Sigmoid colon (tissue), 7 donors: Measurements from ENCODE around the gene CENPP. TPM values are rescaled to one million over a fixed set of nuclear protein-coding genes. Genes with fewer than 3 reads are reported as not detected.
A peak's percentile ranks its signal among the peaks of the same experiment; 100 is the strongest.

Source experiments
- DNase-seq: peaks from one replicate; pipeline ENCODE4 v3.0.0-alpha.2; 2019
- H3K27ac ChIP-seq, 4 donors: fragments of 200-600 bp; sonication (generic); one replicate each; pipeline ENCODE4 v1.5.1; 2016 to 2019; ENCODE audit warnings: mild to moderate bottlenecking in 1 of 4
- H3K27me3 ChIP-seq, 3 donors: fragments of 200-600 bp; sonication (generic); one replicate each; pipeline ENCODE4 v1.5.1; 2019; ENCODE audit warnings: mild to moderate bottlenecking in 1 of 3
- H3K36me3 ChIP-seq, 4 donors: fragments of 200-600 bp; sonication (generic); one replicate each; pipeline ENCODE4 v1.5.1; 2016 to 2019
- H3K4me1 ChIP-seq, 4 donors: fragments of 200-600 bp; sonication (generic); one replicate each; pipeline ENCODE4 v1.5.1; 2017 to 2019
- H3K4me3 ChIP-seq, 4 donors: fragments of 200-600 bp; sonication (generic); one replicate each; pipeline ENCODE4 v1.5.1; 2017 to 2019; ENCODE audit warnings: mild to moderate bottlenecking in 2 of 4, moderate library complexity in 1 of 4
- H3K9me3 ChIP-seq, 4 donors: fragments of 200-600 bp in 3 of 4; sonication (generic) in 3 of 4; one replicate each; pipeline versions ENCODE4 v1.5.1 to v1.6.1; 2013 to 2019
- EP300 ChIP-seq, 4 donors: sonication (generic); formaldehyde crosslinking; IDR thresholded peaks; one replicate each; pipeline ENCODE4 v1.6.1; 2017; ENCODE audit warnings: antibody characterized with exemption in 4 of 4
- POLR2A ChIP-seq, 2 donors: fragments of 450-650 bp; IDR thresholded peaks; one replicate each; pipeline ENCODE4 v1.6.1; 2016; ENCODE audit warnings: antibody characterized with exemption in 2 of 2, mild to moderate bottlenecking in 2 of 2, moderate library complexity in 2 of 2
- POLR2AphosphoS5 ChIP-seq, 4 donors: sonication (generic); formaldehyde crosslinking; IDR thresholded peaks; one replicate each; pipeline ENCODE4 v1.6.1; 2017; ENCODE audit warnings: antibody characterized with exemption in 4 of 4
- WGBS, 2 donors: extraction: QIAGEN DNeasy Blood & Tissue Kit; methylation state at CpG; one replicate each; pipeline ENCODE4 v1.1.7; 2013; 5-methylcytosine and 5-hydroxymethylcytosine counted together
- intact Hi-C: fragments of 100-400 bp; cut with DNase I; formaldehyde crosslinking; loops from one replicate; pipeline ENCODE4 v1.15.1; 2023
- polyA plus RNA-seq, 3 donors: library from polyadenylated mRNA; stranded (reverse); fragments of 200-250 nt; gene quantifications; one replicate each; pipeline ENCODE4 v1.2.3, GENCODE V29; 2013
- total RNA-seq, 4 donors: library from RNA; depleted of rRNA; stranded (reverse); fragments of >200 nt; gene quantifications; one replicate each; pipeline ENCODE4 v1.1.0, GENCODE V29; 2016
- TF ChIP-seq, protein P1 (sequence below), 4 experiments: fragments of 450-650 bp in 3 of 4; fragments of 200-600 bp in 1 of 4; IDR thresholded peaks; one replicate each; pipeline ENCODE4 v1.5.1; 2016 to 2019; ENCODE audit warnings: antibody characterized with exemption in 4 of 4, mild to moderate bottlenecking in 3 of 4, moderate library complexity in 2 of 4
- donor health status: healthy with polysubstance abuse.
- donor health status: Bipolar disorder and iron deficiency.
- donor health status: healthy.

The CENPP gene
- total and polyA plus RNA-seq, 7 donors, result 0.60 to 11.9 (median 2.4) TPM

- 59 to 83% methylated on average over 4 of the region's 4 CpGs for WGBS, 2 donors
- H3K27me3 ChIP-seq, result no peaks in the 10 kb centered on the region
- no peak for DNase-seq
- peaks cover 0 to 38% (median 25%) of the 10 kb centered on the region in 4 donors for H3K4me1 ChIP-seq
- intact Hi-C loops, result no loop called here
- H3K9me3 ChIP-seq, result no peaks in the 10 kb centered on the region
- H3K4me3 ChIP-seq, result no peak overlapping the region
- H3K36me3 ChIP-seq, result no peaks in the 10 kb centered on the region
- peak overlapping the region; percentile 5 to 80 (median 74) for H3K27ac ChIP-seq
- TF ChIP-seq, protein P1, sequence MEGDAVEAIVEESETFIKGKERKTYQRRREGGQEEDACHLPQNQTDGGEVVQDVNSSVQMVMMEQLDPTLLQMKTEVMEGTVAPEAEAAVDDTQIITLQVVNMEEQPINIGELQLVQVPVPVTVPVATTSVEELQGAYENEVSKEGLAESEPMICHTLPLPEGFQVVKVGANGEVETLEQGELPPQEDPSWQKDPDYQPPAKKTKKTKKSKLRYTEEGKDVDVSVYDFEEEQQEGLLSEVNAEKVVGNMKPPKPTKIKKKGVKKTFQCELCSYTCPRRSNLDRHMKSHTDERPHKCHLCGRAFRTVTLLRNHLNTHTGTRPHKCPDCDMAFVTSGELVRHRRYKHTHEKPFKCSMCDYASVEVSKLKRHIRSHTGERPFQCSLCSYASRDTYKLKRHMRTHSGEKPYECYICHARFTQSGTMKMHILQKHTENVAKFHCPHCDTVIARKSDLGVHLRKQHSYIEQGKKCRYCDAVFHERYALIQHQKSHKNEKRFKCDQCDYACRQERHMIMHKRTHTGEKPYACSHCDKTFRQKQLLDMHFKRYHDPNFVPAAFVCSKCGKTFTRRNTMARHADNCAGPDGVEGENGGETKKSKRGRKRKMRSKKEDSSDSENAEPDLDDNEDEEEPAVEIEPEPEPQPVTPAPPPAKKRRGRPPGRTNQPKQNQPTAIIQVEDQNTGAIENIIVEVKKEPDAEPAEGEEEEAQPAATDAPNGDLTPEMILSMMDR (IDR thresholded peaks at IDR 0.05), result no peak
- TF ChIP-seq EP300 (IDR thresholded peaks at IDR 0.05) (no peak), POLR2A (IDR thresholded peaks at IDR 0.05) (no peak)
Observed at GRCh38 chr9:92599938-92600461, 274.2 kb downstream of the CENPP start.

DNA sequence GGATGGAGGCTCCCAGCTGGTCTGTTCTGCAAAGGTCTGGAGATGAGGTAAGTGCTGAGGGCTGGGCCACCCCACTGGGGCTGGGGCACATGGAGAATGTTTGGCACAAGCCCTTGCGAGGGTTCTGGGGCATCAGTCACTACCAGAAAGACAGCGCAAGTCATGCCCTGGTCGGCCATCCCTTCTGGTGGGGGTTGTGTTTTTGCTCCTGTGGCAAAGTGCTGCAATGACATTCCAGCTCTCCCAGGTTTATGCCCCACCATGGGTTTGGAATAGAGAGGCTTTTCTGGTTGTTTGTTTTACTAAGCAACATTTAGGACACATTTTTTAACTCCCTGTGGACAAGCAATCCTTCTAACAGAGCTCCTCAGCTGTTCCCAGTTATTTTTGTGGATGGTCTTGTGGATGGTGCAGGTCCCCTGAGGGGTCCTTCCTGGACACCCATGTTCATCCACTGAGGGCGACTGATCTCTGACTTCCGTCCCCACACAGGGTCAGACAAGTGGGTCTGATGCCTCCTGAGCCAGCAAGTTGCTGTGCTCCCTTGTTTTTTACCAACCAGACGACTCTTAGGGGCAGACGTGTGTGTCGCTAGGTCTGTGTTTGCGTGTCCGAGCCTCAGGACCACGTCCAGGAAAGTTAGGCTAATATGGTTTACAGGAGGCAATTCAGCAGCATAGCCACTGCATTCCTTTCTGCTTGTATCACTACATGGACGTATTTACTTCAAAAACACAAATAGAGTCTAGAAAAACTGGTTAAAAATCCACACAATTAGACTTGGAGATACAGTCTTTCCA lies 274.9 kb downstream of the CENPP start:
- Histone ChIP-seq H3K36me3 (no peaks in the 10 kb centered on the region), H3K4me3 (no peak overlapping the region), H3K4me1 (peaks cover 0 to 38% (median 25%) of the 10 kb centered on the region in 4 donors), H3K9me3 (no peaks in the 10 kb centered on the region), H3K27me3 (no peaks in the 10 kb centered on the region), H3K27ac (peak overlapping the region; percentile 48 to 80 (median 74))
- TF ChIP-seq, protein P1 (IDR thresholded peaks at IDR 0.05), result no peak
- TF ChIP-seq POLR2AphosphoS5 (IDR thresholded peaks at IDR 0.05) (no peak), EP300 (IDR thresholded peaks at IDR 0.05) (no peak), POLR2A (IDR thresholded peaks at IDR 0.05) (no peak)
- DNase-seq, result no peak
- 75 to 82% methylated on average over 12 of the region's 12 CpGs for WGBS, 2 donors
- intact Hi-C loops, result no loop called here

GRCh38 chr9:92601451-92601850 lies 275.7 kb downstream of the CENPP start:
- Histone ChIP-seq H3K27ac (peak overlapping the region; percentile 48 to 80 (median 74)), H3K36me3 (no peaks in the 10 kb centered on the region), H3K4me1 (peaks cover 0 to 38% (median 25%) of the 10 kb centered on the region in 4 donors), H3K27me3 (no peaks in the 10 kb centered on the region), H3K9me3 (no peaks in the 10 kb centered on the region), H3K4me3 (no peak overlapping the region)
- intact Hi-C loops, result no loop called here
- TF ChIP-seq POLR2A (IDR thresholded peaks at IDR 0.05) (no peak), POLR2AphosphoS5 (IDR thresholded peaks at IDR 0.05) (no peak), EP300 (IDR thresholded peaks at IDR 0.05) (no peak)
- TF ChIP-seq, protein P1 (IDR thresholded peaks at IDR 0.05), result no peak
- WGBS, 2 donors, result 88 to 89% methylated on average over 12 of the region's 12 CpGs
- no peak for DNase-seq

- Histone ChIP-seq H3K4me1 (peaks cover 0 to 46% (median 34%) of the 10 kb centered on the region in 4 donors), H3K27ac (peak overlapping the region in 2 of 4 donors; percentile 78 to 80), H3K27me3 (no peaks in the 10 kb centered on the region), H3K9me3 (no peaks in the 10 kb centered on the region), H3K36me3 (no peaks in the 10 kb centered on the region), H3K4me3 (no peak overlapping the region)
- 92 to 93% methylated on average over 10 of the region's 10 CpGs for WGBS, 2 donors
- TF ChIP-seq EP300 (IDR thresholded peaks at IDR 0.05) (no peak), POLR2AphosphoS5 (IDR thresholded peaks at IDR 0.05) (no peak), POLR2A (IDR thresholded peaks at IDR 0.05) (no peak)
- TF ChIP-seq, protein P1 (IDR thresholded peaks at IDR 0.05), result no peak
- no peak for DNase-seq
- intact Hi-C loops, result no loop called here
Observed at GRCh38 chr9:92602413-92602812, 276.7 kb downstream of the CENPP start.
